ENCODE data around the gene TUBB2B. TPM values are rescaled to one million over a fixed set of nuclear protein-coding genes. Genes with fewer than 3 reads are reported as not detected.

The TUBB2B gene
- total and polyA plus RNA-seq, 10 of the 15 experiments (the other 5 are each of a cell fraction or from before 2014, with no cell fraction given) = 2.6 to 75.2 (median 21.2) TPM

- no peaks in the 10 kb centered on the region for H3K79me2 ChIP-seq (ENCODE audit: control insufficient read depth, insufficient read depth, low read length)
- intact Hi-C loops (cut with micrococcal nuclease; ENCODE audit: unreplicated experiment) = loop anchor here (5.0 kb wide), 3 partner anchors 136 to 711 kb away; no protein-coding TSS in a partner anchor
- no peak overlapping the region for H3K27ac ChIP-seq (ENCODE audit: control insufficient read depth, insufficient read depth)
- DNase-seq (ENCODE audit: low read depth, low spot score) = no peak
- peaks cover 5 to 10% of the 10 kb centered on the region in 2 experiments; a peak in 3 of 4 replicates for H3K36me3 ChIP-seq (ENCODE audit: control insufficient read depth in 2 of 2, insufficient read depth in 2 of 2, low read length in 1 of 2)
- TF ChIP-seq ZBTB33 (IDR thresholded peaks at IDR 0.05) (no peak), HDAC2 (IDR thresholded peaks at IDR 0.05) (no peak), SRF (IDR thresholded peaks at IDR 0.05; ENCODE audit: low read depth in 2 of 2, low read length in 2 of 2) (no peak), RAD51 (IDR thresholded peaks at IDR 0.05) (no peak), TCF12 (IDR thresholded peaks at IDR 0.05; ENCODE audit: low read depth, low read length) (no peak), ZBTB40 (IDR thresholded peaks at IDR 0.05; ENCODE audit: borderline replicate concordance) (no peak), SREBF1 (IDR thresholded peaks at IDR 0.05; ENCODE audit: low read length) (no peak), BCL11A (IDR thresholded peaks at IDR 0.05; ENCODE audit: low read depth, low read length) (no peak), BCL3 (IDR thresholded peaks at IDR 0.05; ENCODE audit: borderline replicate concordance, insufficient read depth, low read depth, low read length, poor library complexity, severe bottlenecking) (no peak), FOXM1 (IDR thresholded peaks at IDR 0.05; ENCODE audit: low read depth, low read length) (no peak), CBX5 (IDR thresholded peaks at IDR 0.05; ENCODE audit: low read depth) (no peak), MAX (IDR thresholded peaks at IDR 0.05; ENCODE audit: low read depth, low read length) (no peak), EGR1 (IDR thresholded peaks at IDR 0.05; ENCODE audit: borderline replicate concordance in 1 of 2, low read depth in 2 of 2, low read length in 2 of 2) (no peak)
- no peak for ATAC-seq
- H3K9me3 ChIP-seq (replicated peaks; ENCODE audit: control insufficient read depth, insufficient read depth, low read length) = no peaks in the 10 kb centered on the region
- SMC1A ChIA-PET (ENCODE audit: uncharacterized antibody, unreplicated experiment) = interaction anchor here (1.4 kb wide), 1 partner anchor 455 kb away, joined by 4 read pairs; no protein-coding TSS in a partner anchor
- RAD21 ChIA-PET (ENCODE audit: unreplicated experiment) = interaction anchor here (0.5 to 2.4 kb wide), 4 partner anchors 11 to 455 kb away, joined by 3 to 11 read pairs (median 3); no protein-coding TSS in a partner anchor
- no peak for FAIRE-seq
- POLR2A ChIA-PET = no interaction called here
- no peaks in the 10 kb centered on the region for H4K20me1 ChIP-seq (ENCODE audit: control insufficient read depth, insufficient read depth)
- no peak overlapping the region for H3K4me3 ChIP-seq
- no peaks in the 10 kb centered on the region for H3K27me3 ChIP-seq (replicated peaks in 1 of 2; ENCODE audit: control insufficient read depth in 2 of 2, insufficient read depth in 2 of 2, low read length in 1 of 2)
- in situ Hi-C loops (cut with MboI) = no loop called here
- CTCF ChIA-PET = interaction anchor here (0.7 to 4.1 kb wide), 3 partner anchors 177 to 456 kb away, joined by 4 to 21 read pairs (median 6); no protein-coding TSS in a partner anchor
- H2AFZ ChIP-seq (ENCODE audit: control insufficient read depth, low read depth, low read length) = no peak overlapping the region
- BruUV-seq (replicated peaks) = no TSS peak
- no peak overlapping the region for H3K9ac ChIP-seq (ENCODE audit: control insufficient read depth, insufficient read depth, low read length)
- no peaks in the 10 kb centered on the region for H3K4me1 ChIP-seq (ENCODE audit: control insufficient read depth, insufficient read depth, low read length)
- H3K4me2 ChIP-seq (ENCODE audit: control insufficient read depth, insufficient read depth) = no peak overlapping the region
- WGBS (ENCODE audit: insufficient coverage, insufficient replicate concordance, low lambda C conversion rate, missing lambda C conversion rate) = 79% methylated on average over 20 of the region's 20 CpGs
These were observed 49.0 kb upstream of the TUBB2B start for GRCh38 chr6:3276174-3277167.

All from GM12878 (cell line).